Stimulated activated CD4-positive, alpha-beta T cell treated with anti-CD3 and anti-CD28 coated beads, Interleukin-12 subunit alpha, Interleukin-12 subunit beta, amount 100 ng/mL, for 4 hours (primary cell): ENCODE data around the gene FANCG.

Experiments used
- DNase-seq: peaks from one replicate; pipeline ENCODE4 v3.0.0-alpha.2; 2020

Gene FANCG

GRCh38 chr9:35079426-35080341 is at the start of gene FANCG:
TSS of gene FANCG (minus strand) at chr9:35079942. CDS start at chr9:35079524, 418 bp downstream.
- peak; percentile 78 for DNase-seq

GRCh38 chr9:35116898-35117551 is 37.3 kb upstream of the FANCG start:
- DNase-seq = peak; percentile 76

GRCh38 chr9:35116539-35116897 is 36.8 kb upstream of the FANCG start:
- no peak for DNase-seq

GRCh38 chr9:35115680-35116538 is 36.2 kb upstream of the FANCG start, which contains the start of gene ATOSB:
TSS of gene ATOSB (minus strand) at chr9:35115862. CDS start at chr9:35108274, 7,588 bp downstream.
- DNase-seq = peak; percentile 89

- DNase-seq = no peak
Measured at GRCh38 chr9:35114840-35115628, 35.3 kb upstream of the FANCG start.

GRCh38 chr9:35114113-35114839 is 34.5 kb upstream of the FANCG start:
- DNase-seq = peak; percentile 48

GRCh38 chr9:35112257-35113020 is 32.7 kb upstream of the FANCG start:
- DNase-seq = no peak

GRCh38 chr9:35111001-35111933 is 31.5 kb upstream of the FANCG start:
- peak; percentile 94 for DNase-seq

GRCh38 chr9:35110327-35110761 is 30.6 kb upstream of the FANCG start:
- no peak for DNase-seq

GRCh38 chr9:35108946-35109575 is 29.3 kb upstream of the FANCG start:
- DNase-seq = no peak

- DNase-seq = no peak
Measured at GRCh38 chr9:35108461-35108860, 28.7 kb upstream of the FANCG start.

GRCh38 chr9:35107297-35108290 is 27.9 kb upstream of the FANCG start:
- no peak for DNase-seq

GRCh38 chr9:35106343-35106730 is 26.6 kb upstream of the FANCG start:
- no peak for DNase-seq

- DNase-seq = no peak
Measured at GRCh38 chr9:35105571-35106342, 26.0 kb upstream of the FANCG start.

- DNase-seq = no peak
Measured at GRCh38 chr9:35105126-35105525, 25.4 kb upstream of the FANCG start.

- DNase-seq = no peak
Measured at GRCh38 chr9:35104586-35104985, 24.8 kb upstream of the FANCG start.

- no peak for DNase-seq
Measured at GRCh38 chr9:35103660-35104191, 24.0 kb upstream of the FANCG start.
